Liver (tissue), 9 donors: ENCODE data around the gene TCF25. TPM values are rescaled to one million over a fixed set of nuclear protein-coding genes. Genes with fewer than 3 reads are reported as not detected.

ENCODE experiments used
- DNase-seq: peaks from one replicate; pipeline ENCODE4 v3.0.0-alpha.2; 2017; ENCODE audit warnings: low spot score
- H3K27ac ChIP-seq, 2 donors: one replicate each; pipeline ENCODE4 v1.7.0; 2013; ENCODE audit warnings: inconsistent platforms in 2 of 2, low read length in 2 of 2, control low read depth in 1 of 2, low read depth in 1 of 2, mild to moderate bottlenecking in 1 of 2
- H3K27me3 ChIP-seq, 4 donors: one replicate each; pipeline versions ENCODE4 v1.6.1 to v1.7.0; 2013; ENCODE audit warnings: low read length in 3 of 4, inconsistent platforms in 1 of 4, mild to moderate bottlenecking in 1 of 4, moderate library complexity in 1 of 4; ENCODE audit not compliant: control insufficient read depth in 4 of 4, insufficient read depth in 4 of 4
- H3K36me3 ChIP-seq, 4 donors: one replicate each; pipeline versions ENCODE4 v1.6.1 to v1.7.0; 2013; ENCODE audit warnings: low read length in 3 of 4, mild to moderate bottlenecking in 3 of 4, low read depth in 1 of 4, moderate library complexity in 1 of 4; ENCODE audit not compliant: control insufficient read depth in 4 of 4, insufficient read depth in 3 of 4
- H3K4me1 ChIP-seq, 4 donors: one replicate each; pipeline versions ENCODE4 v1.6.1 to v1.7.0; 2013; ENCODE audit warnings: low read length in 3 of 4, mild to moderate bottlenecking in 3 of 4, moderate library complexity in 1 of 4; ENCODE audit not compliant: control insufficient read depth in 4 of 4, insufficient read depth in 4 of 4
- H3K4me3 ChIP-seq, 3 donors: one replicate each; pipeline versions ENCODE4 v1.6.1 to v1.7.0; 2013; ENCODE audit warnings: low read length in 3 of 3, control low read depth in 1 of 3, low read depth in 1 of 3, mild to moderate bottlenecking in 1 of 3
- H3K9ac ChIP-seq, 2 donors: one replicate each; pipeline ENCODE4 v1.7.0; 2013; ENCODE audit warnings: low read length in 2 of 2, mild to moderate bottlenecking in 2 of 2, moderate library complexity in 2 of 2, control low read depth in 1 of 2, low read depth in 1 of 2
- H3K9me3 ChIP-seq, 4 donors: one replicate each; pipeline versions ENCODE4 v1.6.1 to v1.7.0; 2013; ENCODE audit warnings: low read length in 3 of 4; ENCODE audit not compliant: control insufficient read depth in 4 of 4
- EGR1 ChIP-seq, 2 donors: IDR thresholded peaks; 2 replicates each; pipeline ENCODE4 v1.6.1; 2016 to 2018; ENCODE audit warnings: antibody characterized with exemption in 2 of 2, low read depth in 2 of 2
- FOXA1 ChIP-seq: IDR thresholded peaks from 2 replicates; pipeline ENCODE4 v1.6.1; 2016; ENCODE audit warnings: antibody characterized with exemption
- FOXA2 ChIP-seq: IDR thresholded peaks from 2 replicates; pipeline ENCODE4 v1.6.1; 2016; ENCODE audit warnings: antibody characterized with exemption
- GABPA ChIP-seq, 2 donors: IDR thresholded peaks in 1 of 2; conservative IDR thresholded peaks in 1 of 2; 2 replicates each; pipeline ENCODE4 v1.6.1; 2016; ENCODE audit warnings: antibody characterized with exemption in 2 of 2, mild to moderate bottlenecking in 1 of 2, moderate library complexity in 1 of 2
- HNF4A ChIP-seq, 2 donors: conservative IDR thresholded peaks; 2 replicates each; pipeline ENCODE4 v1.6.1; 2016; ENCODE audit warnings: antibody characterized with exemption in 2 of 2, mild to moderate bottlenecking in 2 of 2
- HNF4G ChIP-seq: IDR thresholded peaks from 2 replicates; pipeline ENCODE4 v1.6.1; 2016; ENCODE audit warnings: antibody characterized with exemption
- JUND ChIP-seq, 2 donors: IDR thresholded peaks; 2 replicates each; pipeline ENCODE4 v1.6.1; 2016; ENCODE audit warnings: antibody characterized with exemption in 2 of 2
- NR2F2 ChIP-seq: IDR thresholded peaks from 2 replicates; pipeline ENCODE4 v1.6.1; 2016; ENCODE audit warnings: antibody characterized with exemption
- RAD21 ChIP-seq, 2 donors: IDR thresholded peaks; 2 replicates each; pipeline ENCODE4 v1.6.1; 2016; ENCODE audit warnings: antibody characterized with exemption in 2 of 2, mild to moderate bottlenecking in 2 of 2
- RXRA ChIP-seq, 2 donors: IDR thresholded peaks; 2 replicates each; pipeline ENCODE4 v1.6.1; 2017 to 2018; ENCODE audit warnings: antibody characterized with exemption in 2 of 2, mild to moderate bottlenecking in 1 of 2
- SP1 ChIP-seq: IDR thresholded peaks from 2 replicates; pipeline ENCODE4 v1.6.1; 2018; ENCODE audit warnings: antibody characterized with exemption, mild to moderate bottlenecking
- TAF1 ChIP-seq: conservative IDR thresholded peaks from 2 replicates; pipeline ENCODE4 v1.6.1; 2016; ENCODE audit warnings: antibody characterized with exemption, mild to moderate bottlenecking
- YY1 ChIP-seq: IDR thresholded peaks from 2 replicates; pipeline ENCODE4 v1.6.1; 2016; ENCODE audit warnings: antibody characterized with exemption, mild to moderate bottlenecking
- WGBS: extraction: QIAGEN DNeasy Blood & Tissue Kit; methylation state at CpG from one replicate; pipeline ENCODE4 v1.1.7; 2013; 5-methylcytosine and 5-hydroxymethylcytosine counted together
- polyA plus RNA-seq, 2 donors: library from polyadenylated mRNA; stranded (reverse) in 1 of 2; unstranded in 1 of 2; fragments of 200-250 nt in 1 of 2; fragments of >200 nt in 1 of 2; fragmentation: Nextera tagmentation in 1 of 2; extraction: Ambion mirVana in 1 of 2; gene quantifications; one replicate each; pipeline versions ENCODE4 v1.2.1 to v1.2.3, GENCODE V29; 2013 to 2015
- total RNA-seq, 2 donors: library from RNA; depleted of rRNA; stranded (reverse); fragments of >200 nt; gene quantifications; one replicate each; pipeline ENCODE4 v1.2.3, GENCODE V29; 2014
- TF ChIP-seq, protein P1 (sequence below): fragments of 150-350 bp; IDR thresholded peaks from 2 replicates; pipeline ENCODE4 v1.5.1; 2017; ENCODE audit warnings: improper control_type of control experiment, low read depth, low read length; ENCODE audit not compliant: missing input control
- TF ChIP-seq, protein P2 (sequence below): IDR thresholded peaks from 2 replicates; pipeline ENCODE4 v1.6.1; 2016; ENCODE audit warnings: antibody characterized with exemption
- TF ChIP-seq, protein P3 (sequence below): IDR thresholded peaks from 2 replicates; pipeline ENCODE4 v1.6.1; 2016; ENCODE audit warnings: antibody characterized with exemption
- TF ChIP-seq, protein P4 (sequence below): IDR thresholded peaks from 2 replicates; pipeline ENCODE4 v1.6.1; 2016; ENCODE audit warnings: antibody characterized with exemption
- TF ChIP-seq, protein P5 (sequence below): IDR thresholded peaks from 2 replicates; pipeline ENCODE4 v1.6.1; 2016; ENCODE audit warnings: antibody characterized with exemption, mild to moderate bottlenecking
- donor health status: healthy.
- donor health status: healthy.
- donor health status: healthy.
- donor health status: healthy.
- donor health status: healthy.

Gene TCF25
- total and polyA plus RNA-seq, 4 donors: 59.6 to 98.8 (median 76.8) TPM

DNA sequence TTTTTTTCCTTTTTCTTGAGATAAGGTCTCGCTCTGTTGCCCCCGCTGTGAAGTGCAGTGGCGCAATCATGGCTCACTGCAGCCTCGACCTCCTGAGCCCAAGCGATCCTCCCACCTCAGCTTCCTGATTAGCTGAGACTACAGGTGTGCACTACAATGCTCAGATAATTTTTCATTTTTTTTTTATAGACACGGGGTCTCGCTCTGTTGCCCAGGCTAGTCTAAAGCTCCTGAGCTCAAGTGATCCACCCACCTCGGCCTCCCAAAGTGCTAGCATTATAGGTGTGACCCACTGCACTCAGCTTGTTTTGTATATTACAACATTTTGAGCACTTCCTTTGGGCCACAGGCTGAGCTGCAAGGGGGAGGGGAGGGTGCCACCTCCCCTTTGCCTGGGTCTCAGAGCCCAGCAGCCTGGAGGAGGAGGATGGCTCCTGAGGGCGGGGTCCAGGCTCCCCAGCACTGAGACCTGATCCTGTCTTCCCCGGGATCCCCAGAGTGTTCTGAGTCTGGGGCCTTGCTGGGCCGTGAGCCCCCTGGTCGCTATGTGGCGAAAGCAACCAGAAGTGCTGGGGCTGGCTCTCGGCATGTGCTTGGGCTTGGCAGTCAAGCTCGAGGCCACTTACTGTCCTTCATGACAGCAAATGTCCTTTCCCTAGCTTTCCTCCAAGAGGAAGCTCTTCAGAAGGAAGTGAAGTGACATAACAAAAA lies 83.3 kb downstream of the TCF25 start:
- H3K36me3 ChIP-seq: peaks cover 2 to 34% (median 3%) of the 10 kb centered on the region in 4 donors
- H3K4me1 ChIP-seq: no peaks in the 10 kb centered on the region
- no peak overlapping the region for H3K4me3 ChIP-seq
- no peak for DNase-seq
- H3K27me3 ChIP-seq: no peaks in the 10 kb centered on the region
- H3K27ac ChIP-seq: no peak overlapping the region
- H3K9ac ChIP-seq: no peak overlapping the region
- H3K9me3 ChIP-seq: no peaks in the 10 kb centered on the region
- WGBS: 90% methylated on average over 15 of the region's 15 CpGs
- no peak for TF ChIP-seq NR2F2
- TF ChIP-seq GABPA (IDR thresholded peaks at IDR 0.05 in 1 of 2, conservative IDR thresholded peaks at IDR 0.05 in 1 of 2): no peak
- no peak for TF ChIP-seq JUND (IDR thresholded peaks at IDR 0.05)
- TF ChIP-seq, protein P1, sequence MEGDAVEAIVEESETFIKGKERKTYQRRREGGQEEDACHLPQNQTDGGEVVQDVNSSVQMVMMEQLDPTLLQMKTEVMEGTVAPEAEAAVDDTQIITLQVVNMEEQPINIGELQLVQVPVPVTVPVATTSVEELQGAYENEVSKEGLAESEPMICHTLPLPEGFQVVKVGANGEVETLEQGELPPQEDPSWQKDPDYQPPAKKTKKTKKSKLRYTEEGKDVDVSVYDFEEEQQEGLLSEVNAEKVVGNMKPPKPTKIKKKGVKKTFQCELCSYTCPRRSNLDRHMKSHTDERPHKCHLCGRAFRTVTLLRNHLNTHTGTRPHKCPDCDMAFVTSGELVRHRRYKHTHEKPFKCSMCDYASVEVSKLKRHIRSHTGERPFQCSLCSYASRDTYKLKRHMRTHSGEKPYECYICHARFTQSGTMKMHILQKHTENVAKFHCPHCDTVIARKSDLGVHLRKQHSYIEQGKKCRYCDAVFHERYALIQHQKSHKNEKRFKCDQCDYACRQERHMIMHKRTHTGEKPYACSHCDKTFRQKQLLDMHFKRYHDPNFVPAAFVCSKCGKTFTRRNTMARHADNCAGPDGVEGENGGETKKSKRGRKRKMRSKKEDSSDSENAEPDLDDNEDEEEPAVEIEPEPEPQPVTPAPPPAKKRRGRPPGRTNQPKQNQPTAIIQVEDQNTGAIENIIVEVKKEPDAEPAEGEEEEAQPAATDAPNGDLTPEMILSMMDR: no peak
- TF ChIP-seq FOXA2: no peak
- TF ChIP-seq EGR1 (IDR thresholded peaks at IDR 0.05; ENCODE audit: low read depth in 2 of 2): no peak
- no peak for TF ChIP-seq TAF1
- no peak for TF ChIP-seq HNF4G
- TF ChIP-seq FOXA1: no peak
- no peak for TF ChIP-seq RXRA (IDR thresholded peaks at IDR 0.05)
- TF ChIP-seq, protein P2, sequence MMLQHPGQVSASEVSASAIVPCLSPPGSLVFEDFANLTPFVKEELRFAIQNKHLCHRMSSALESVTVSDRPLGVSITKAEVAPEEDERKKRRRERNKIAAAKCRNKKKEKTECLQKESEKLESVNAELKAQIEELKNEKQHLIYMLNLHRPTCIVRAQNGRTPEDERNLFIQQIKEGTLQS: no peak
- TF ChIP-seq HNF4A (conservative IDR thresholded peaks at IDR 0.05): no peak
- no peak for TF ChIP-seq SP1
- TF ChIP-seq RAD21 (IDR thresholded peaks at IDR 0.05): no peak
- TF ChIP-seq, protein P3, sequence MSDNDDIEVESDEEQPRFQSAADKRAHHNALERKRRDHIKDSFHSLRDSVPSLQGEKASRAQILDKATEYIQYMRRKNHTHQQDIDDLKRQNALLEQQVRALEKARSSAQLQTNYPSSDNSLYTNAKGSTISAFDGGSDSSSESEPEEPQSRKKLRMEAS: no peak
- TF ChIP-seq, protein P4, sequence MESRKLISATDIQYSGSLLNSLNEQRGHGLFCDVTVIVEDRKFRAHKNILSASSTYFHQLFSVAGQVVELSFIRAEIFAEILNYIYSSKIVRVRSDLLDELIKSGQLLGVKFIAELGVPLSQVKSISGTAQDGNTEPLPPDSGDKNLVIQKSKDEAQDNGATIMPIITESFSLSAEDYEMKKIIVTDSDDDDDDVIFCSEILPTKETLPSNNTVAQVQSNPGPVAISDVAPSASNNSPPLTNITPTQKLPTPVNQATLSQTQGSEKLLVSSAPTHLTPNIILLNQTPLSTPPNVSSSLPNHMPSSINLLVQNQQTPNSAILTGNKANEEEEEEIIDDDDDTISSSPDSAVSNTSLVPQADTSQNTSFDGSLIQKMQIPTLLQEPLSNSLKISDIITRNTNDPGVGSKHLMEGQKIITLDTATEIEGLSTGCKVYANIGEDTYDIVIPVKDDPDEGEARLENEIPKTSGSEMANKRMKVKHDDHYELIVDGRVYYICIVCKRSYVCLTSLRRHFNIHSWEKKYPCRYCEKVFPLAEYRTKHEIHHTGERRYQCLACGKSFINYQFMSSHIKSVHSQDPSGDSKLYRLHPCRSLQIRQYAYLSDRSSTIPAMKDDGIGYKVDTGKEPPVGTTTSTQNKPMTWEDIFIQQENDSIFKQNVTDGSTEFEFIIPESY: no peak
- no peak for TF ChIP-seq YY1
- TF ChIP-seq, protein P5, sequence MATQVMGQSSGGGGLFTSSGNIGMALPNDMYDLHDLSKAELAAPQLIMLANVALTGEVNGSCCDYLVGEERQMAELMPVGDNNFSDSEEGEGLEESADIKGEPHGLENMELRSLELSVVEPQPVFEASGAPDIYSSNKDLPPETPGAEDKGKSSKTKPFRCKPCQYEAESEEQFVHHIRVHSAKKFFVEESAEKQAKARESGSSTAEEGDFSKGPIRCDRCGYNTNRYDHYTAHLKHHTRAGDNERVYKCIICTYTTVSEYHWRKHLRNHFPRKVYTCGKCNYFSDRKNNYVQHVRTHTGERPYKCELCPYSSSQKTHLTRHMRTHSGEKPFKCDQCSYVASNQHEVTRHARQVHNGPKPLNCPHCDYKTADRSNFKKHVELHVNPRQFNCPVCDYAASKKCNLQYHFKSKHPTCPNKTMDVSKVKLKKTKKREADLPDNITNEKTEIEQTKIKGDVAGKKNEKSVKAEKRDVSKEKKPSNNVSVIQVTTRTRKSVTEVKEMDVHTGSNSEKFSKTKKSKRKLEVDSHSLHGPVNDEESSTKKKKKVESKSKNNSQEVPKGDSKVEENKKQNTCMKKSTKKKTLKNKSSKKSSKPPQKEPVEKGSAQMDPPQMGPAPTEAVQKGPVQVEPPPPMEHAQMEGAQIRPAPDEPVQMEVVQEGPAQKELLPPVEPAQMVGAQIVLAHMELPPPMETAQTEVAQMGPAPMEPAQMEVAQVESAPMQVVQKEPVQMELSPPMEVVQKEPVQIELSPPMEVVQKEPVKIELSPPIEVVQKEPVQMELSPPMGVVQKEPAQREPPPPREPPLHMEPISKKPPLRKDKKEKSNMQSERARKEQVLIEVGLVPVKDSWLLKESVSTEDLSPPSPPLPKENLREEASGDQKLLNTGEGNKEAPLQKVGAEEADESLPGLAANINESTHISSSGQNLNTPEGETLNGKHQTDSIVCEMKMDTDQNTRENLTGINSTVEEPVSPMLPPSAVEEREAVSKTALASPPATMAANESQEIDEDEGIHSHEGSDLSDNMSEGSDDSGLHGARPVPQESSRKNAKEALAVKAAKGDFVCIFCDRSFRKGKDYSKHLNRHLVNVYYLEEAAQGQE: no peak
